SH-SY5Y (cell line): ENCODE results near the gene COMMD9.

Experiments used
- GATA2 ChIP-seq: IDR thresholded peaks from 2 replicates; pipeline ENCODE4 v1.6.1; 2011; ENCODE audit warnings: mild to moderate bottlenecking, low read depth, low read length
- GATA3 ChIP-seq: IDR thresholded peaks from 2 replicates; pipeline ENCODE4 v1.6.1; 2011; ENCODE audit warnings: low read depth, mild to moderate bottlenecking, low read length, moderate library complexity

- no peak for TF ChIP-seq GATA2
- no peak for TF ChIP-seq GATA3
Measured at GRCh38 chr11:36266767-36267166, 22.5 kb downstream of the COMMD9 start.
